ENCODE results near the gene MXI1. TPM values are rescaled to one million over a fixed set of nuclear protein-coding genes. Genes with fewer than 3 reads are reported as not detected.

The MXI1 gene
- total and polyA plus RNA-seq, 2 experiments from 2014 or later: 5.1 to 8.5 TPM

DNA sequence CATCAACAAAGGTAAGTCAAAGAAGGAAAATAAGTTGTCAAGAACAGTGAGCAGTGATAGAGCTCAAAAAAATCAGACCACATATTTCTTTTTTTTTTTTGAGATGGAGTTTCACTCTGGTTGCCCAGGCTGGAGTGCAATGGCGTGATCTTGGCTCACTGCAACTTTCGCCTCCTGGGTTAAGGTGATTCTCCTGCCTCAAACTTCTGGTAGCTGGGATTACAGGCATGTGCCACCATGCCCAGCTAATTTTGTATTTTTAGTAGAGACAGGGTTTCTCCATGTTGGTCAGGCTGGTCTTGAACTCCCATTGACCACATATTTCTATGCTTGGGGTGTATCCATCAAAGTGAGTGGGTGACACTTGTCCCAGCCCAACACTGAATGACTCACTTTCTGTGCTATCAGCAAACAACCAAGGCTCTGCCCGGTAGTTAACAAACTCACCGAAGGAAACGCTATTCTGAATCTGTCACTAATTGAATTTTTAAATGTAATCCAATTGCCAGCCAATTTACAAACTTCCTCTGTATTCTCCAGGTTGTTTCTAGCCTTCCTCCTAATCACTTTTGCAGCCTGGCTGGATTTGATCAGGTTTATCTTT, 116.9 kb downstream of the MXI1 start:
- Histone ChIP-seq H2AFZ (no peak overlapping the region), H3K27me3 (ENCODE audit: insufficient read depth) (no peaks in the 10 kb centered on the region), H4K20me1 (replicated peaks; ENCODE audit: insufficient read depth) (no peaks in the 10 kb centered on the region), H3K4me1 (ENCODE audit: insufficient read depth) (peaks cover 3% of the 10 kb centered on the region; the same call in 1 of the 2 replicates), H3K4me3 (no peak overlapping the region), H3K9me2 (ENCODE audit: insufficient read depth) (0 out of 2 replicates have a peak, but pooled peaks cover 2% of the 10 kb centered on the region), H3K36me3 (ENCODE audit: insufficient read depth) (peaks cover under 1% of the 10 kb centered on the region; the same call in 1 of the 2 replicates), H3K79me2 (replicated peaks; ENCODE audit: insufficient read depth) (no peaks in the 10 kb centered on the region), H3K4me2 (no peak overlapping the region), H3F3A (replicated peaks; ENCODE audit: low read depth) (no peaks in the 10 kb centered on the region), H3K27ac (ENCODE audit: low read depth) (no peak overlapping the region)
- Mint-ChIP-seq H3K27me3 (ENCODE audit: insufficient read depth, low read depth, poor library complexity) (peaks cover 3% of the 10 kb centered on the region), H3K9me3 (peaks cover 15% of the 10 kb centered on the region), H3K4me1 (peaks cover 6% of the 10 kb centered on the region; the same call in 2 of the 3 replicates), H3K36me3 (ENCODE audit: low read depth) (peaks cover 6% of the 10 kb centered on the region), H3K27ac (no peak overlapping the region), H3K4me3 (no peak overlapping the region)
- TF ChIP-seq, protein P1, sequence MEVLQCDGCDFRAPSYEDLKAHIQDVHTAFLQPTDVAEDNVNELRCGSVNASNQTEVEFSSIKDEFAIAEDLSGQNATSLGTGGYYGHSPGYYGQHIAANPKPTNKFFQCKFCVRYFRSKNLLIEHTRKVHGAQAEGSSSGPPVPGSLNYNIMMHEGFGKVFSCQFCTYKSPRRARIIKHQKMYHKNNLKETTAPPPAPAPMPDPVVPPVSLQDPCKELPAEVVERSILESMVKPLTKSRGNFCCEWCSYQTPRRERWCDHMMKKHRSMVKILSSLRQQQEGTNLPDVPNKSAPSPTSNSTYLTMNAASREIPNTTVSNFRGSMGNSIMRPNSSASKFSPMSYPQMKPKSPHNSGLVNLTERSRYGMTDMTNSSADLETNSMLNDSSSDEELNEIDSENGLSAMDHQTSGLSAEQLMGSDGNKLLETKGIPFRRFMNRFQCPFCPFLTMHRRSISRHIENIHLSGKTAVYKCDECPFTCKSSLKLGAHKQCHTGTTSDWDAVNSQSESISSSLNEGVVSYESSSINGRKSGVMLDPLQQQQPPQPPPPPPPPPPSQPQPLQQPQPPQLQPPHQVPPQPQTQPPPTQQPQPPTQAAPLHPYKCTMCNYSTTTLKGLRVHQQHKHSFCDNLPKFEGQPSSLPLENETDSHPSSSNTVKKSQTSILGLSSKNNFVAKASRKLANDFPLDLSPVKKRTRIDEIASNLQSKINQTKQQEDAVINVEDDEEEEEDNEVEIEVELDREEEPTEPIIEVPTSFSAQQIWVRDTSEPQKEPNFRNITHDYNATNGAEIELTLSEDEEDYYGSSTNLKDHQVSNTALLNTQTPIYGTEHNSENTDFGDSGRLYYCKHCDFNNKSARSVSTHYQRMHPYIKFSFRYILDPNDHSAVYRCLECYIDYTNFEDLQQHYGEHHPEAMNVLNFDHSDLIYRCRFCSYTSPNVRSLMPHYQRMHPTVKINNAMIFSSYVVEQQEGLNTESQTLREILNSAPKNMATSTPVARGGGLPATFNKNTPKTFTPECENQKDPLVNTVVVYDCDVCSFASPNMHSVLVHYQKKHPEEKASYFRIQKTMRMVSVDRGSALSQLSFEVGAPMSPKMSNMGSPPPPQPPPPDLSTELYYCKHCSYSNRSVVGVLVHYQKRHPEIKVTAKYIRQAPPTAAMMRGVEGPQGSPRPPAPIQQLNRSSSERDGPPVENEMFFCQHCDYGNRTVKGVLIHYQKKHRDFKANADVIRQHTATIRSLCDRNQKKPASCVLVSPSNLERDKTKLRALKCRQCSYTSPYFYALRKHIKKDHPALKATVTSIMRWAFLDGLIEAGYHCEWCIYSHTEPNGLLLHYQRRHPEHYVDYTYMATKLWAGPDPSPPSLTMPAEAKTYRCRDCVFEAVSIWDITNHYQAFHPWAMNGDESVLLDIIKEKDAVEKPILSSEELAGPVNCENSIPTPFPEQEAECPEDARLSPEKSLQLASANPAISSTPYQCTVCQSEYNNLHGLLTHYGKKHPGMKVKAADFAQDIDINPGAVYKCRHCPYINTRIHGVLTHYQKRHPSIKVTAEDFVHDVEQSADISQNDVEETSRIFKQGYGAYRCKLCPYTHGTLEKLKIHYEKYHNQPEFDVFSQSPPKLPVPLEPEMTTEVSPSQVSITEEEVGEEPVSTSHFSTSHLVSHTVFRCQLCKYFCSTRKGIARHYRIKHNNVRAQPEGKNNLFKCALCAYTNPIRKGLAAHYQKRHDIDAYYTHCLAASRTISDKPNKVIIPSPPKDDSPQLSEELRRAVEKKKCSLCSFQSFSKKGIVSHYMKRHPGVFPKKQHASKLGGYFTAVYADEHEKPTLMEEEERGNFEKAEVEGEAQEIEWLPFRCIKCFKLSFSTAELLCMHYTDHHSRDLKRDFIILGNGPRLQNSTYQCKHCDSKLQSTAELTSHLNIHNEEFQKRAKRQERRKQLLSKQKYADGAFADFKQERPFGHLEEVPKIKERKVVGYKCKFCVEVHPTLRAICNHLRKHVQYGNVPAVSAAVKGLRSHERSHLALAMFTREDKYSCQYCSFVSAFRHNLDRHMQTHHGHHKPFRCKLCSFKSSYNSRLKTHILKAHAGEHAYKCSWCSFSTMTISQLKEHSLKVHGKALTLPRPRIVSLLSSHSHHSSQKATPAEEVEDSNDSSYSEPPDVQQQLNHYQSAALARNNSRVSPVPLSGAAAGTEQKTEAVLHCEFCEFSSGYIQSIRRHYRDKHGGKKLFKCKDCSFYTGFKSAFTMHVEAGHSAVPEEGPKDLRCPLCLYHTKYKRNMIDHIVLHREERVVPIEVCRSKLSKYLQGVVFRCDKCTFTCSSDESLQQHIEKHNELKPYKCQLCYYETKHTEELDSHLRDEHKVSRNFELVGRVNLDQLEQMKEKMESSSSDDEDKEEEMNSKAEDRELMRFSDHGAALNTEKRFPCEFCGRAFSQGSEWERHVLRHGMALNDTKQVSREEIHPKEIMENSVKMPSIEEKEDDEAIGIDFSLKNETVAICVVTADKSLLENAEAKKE (CRISPR knock-in tag; IDR thresholded peaks at IDR 0.05): no peak
- TF ChIP-seq, protein P2, sequence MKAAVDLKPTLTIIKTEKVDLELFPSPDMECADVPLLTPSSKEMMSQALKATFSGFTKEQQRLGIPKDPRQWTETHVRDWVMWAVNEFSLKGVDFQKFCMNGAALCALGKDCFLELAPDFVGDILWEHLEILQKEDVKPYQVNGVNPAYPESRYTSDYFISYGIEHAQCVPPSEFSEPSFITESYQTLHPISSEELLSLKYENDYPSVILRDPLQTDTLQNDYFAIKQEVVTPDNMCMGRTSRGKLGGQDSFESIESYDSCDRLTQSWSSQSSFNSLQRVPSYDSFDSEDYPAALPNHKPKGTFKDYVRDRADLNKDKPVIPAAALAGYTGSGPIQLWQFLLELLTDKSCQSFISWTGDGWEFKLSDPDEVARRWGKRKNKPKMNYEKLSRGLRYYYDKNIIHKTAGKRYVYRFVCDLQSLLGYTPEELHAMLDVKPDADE (IDR thresholded peaks at IDR 0.05): no peak
- TF ChIP-seq, protein P3, sequence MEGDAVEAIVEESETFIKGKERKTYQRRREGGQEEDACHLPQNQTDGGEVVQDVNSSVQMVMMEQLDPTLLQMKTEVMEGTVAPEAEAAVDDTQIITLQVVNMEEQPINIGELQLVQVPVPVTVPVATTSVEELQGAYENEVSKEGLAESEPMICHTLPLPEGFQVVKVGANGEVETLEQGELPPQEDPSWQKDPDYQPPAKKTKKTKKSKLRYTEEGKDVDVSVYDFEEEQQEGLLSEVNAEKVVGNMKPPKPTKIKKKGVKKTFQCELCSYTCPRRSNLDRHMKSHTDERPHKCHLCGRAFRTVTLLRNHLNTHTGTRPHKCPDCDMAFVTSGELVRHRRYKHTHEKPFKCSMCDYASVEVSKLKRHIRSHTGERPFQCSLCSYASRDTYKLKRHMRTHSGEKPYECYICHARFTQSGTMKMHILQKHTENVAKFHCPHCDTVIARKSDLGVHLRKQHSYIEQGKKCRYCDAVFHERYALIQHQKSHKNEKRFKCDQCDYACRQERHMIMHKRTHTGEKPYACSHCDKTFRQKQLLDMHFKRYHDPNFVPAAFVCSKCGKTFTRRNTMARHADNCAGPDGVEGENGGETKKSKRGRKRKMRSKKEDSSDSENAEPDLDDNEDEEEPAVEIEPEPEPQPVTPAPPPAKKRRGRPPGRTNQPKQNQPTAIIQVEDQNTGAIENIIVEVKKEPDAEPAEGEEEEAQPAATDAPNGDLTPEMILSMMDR (conservative IDR thresholded peaks at IDR 0.05; ENCODE audit: low read depth in 2 of 2): no peak
- TF ChIP-seq, protein P4, sequence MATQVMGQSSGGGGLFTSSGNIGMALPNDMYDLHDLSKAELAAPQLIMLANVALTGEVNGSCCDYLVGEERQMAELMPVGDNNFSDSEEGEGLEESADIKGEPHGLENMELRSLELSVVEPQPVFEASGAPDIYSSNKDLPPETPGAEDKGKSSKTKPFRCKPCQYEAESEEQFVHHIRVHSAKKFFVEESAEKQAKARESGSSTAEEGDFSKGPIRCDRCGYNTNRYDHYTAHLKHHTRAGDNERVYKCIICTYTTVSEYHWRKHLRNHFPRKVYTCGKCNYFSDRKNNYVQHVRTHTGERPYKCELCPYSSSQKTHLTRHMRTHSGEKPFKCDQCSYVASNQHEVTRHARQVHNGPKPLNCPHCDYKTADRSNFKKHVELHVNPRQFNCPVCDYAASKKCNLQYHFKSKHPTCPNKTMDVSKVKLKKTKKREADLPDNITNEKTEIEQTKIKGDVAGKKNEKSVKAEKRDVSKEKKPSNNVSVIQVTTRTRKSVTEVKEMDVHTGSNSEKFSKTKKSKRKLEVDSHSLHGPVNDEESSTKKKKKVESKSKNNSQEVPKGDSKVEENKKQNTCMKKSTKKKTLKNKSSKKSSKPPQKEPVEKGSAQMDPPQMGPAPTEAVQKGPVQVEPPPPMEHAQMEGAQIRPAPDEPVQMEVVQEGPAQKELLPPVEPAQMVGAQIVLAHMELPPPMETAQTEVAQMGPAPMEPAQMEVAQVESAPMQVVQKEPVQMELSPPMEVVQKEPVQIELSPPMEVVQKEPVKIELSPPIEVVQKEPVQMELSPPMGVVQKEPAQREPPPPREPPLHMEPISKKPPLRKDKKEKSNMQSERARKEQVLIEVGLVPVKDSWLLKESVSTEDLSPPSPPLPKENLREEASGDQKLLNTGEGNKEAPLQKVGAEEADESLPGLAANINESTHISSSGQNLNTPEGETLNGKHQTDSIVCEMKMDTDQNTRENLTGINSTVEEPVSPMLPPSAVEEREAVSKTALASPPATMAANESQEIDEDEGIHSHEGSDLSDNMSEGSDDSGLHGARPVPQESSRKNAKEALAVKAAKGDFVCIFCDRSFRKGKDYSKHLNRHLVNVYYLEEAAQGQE (IDR thresholded peaks at IDR 0.05; ENCODE audit: unreplicated experiment): no peak
- DNase-seq (ENCODE audit: low spot score): no peak
- no peak for ATAC-seq

All from GM23338 (cell line).